GDM1 (cell line): Measurements from ENCODE around the gene DDX10.
"Not testable (repeated sequence)": the region's sequence is repeated elsewhere in the genome, so short reads cannot be mapped to it uniquely, and the experiment has no call there.

Experiments used
- DNase-seq: peaks from one replicate; lab custom pipeline; 2025; lab: John Stamatoyannopoulos, UW

The DDX10 gene

GRCh38 chr11:108715239-108715638, 50.4 kb downstream of the DDX10 start:
- DNase-seq, result no peak

GRCh38 chr11:108718466-108718865, 53.6 kb downstream of the DDX10 start:
- no peak for DNase-seq

- no peak for DNase-seq
Observed at GRCh38 chr11:108724974-108725689, 60.3 kb downstream of the DDX10 start.

- DNase-seq, result no peak
Observed at GRCh38 chr11:108726077-108726800, 61.4 kb downstream of the DDX10 start.

- DNase-seq, result no peak
Observed at GRCh38 chr11:108727665-108728064, 62.8 kb downstream of the DDX10 start.

- no peak for DNase-seq
Observed at GRCh38 chr11:108729227-108729871, 64.5 kb downstream of the DDX10 start.

- no peak for DNase-seq
Observed at GRCh38 chr11:108732395-108732794, 67.5 kb downstream of the DDX10 start.

GRCh38 chr11:108733479-108734116, 68.7 kb downstream of the DDX10 start:
- no peak for DNase-seq

GRCh38 chr11:108734283-108734682, 69.4 kb downstream of the DDX10 start:
- no peak for DNase-seq

GRCh38 chr11:108734956-108735559, 70.2 kb downstream of the DDX10 start:
- no peak for DNase-seq

- not testable (repeated sequence) for DNase-seq
Observed at GRCh38 chr11:108740132-108740531, 75.3 kb downstream of the DDX10 start.

- DNase-seq, result no peak
Observed at GRCh38 chr11:108743851-108744250, 79.0 kb downstream of the DDX10 start.

GRCh38 chr11:108748968-108749367, 84.1 kb downstream of the DDX10 start:
- no peak for DNase-seq

- DNase-seq, result no peak
Observed at GRCh38 chr11:108751444-108751843, 86.6 kb downstream of the DDX10 start.

GRCh38 chr11:108752297-108752751, 87.5 kb downstream of the DDX10 start:
- no peak for DNase-seq

GRCh38 chr11:108754901-108755625, 90.2 kb downstream of the DDX10 start:
- DNase-seq, result no peak

GRCh38 chr11:108757630-108758029, 92.8 kb downstream of the DDX10 start:
- DNase-seq, result no peak

- no peak for DNase-seq
Observed at GRCh38 chr11:108758458-108758857, 93.6 kb downstream of the DDX10 start.

- DNase-seq, result no peak
Observed at GRCh38 chr11:108766596-108767173, 101.8 kb downstream of the DDX10 start.

GRCh38 chr11:108768370-108768769, 103.5 kb downstream of the DDX10 start:
- no peak for DNase-seq

GRCh38 chr11:108768964-108769363, 104.1 kb downstream of the DDX10 start:
- no peak for DNase-seq
